Forelimb muscle (tissue), 1 donor: ENCODE measurements around the gene DNM1. TPM values are rescaled to one million over a fixed set of nuclear protein-coding genes. Genes with fewer than 3 reads are reported as not detected.

Experiments
- DNase-seq: peaks from one replicate; pipeline ENCODE4 v3.0.0-alpha.2; 2013; ENCODE audit warnings: low read depth
- polyA plus RNA-seq: library from polyadenylated mRNA; unstranded; fragments of 120-200 nt; gene quantifications from one replicate; pipeline ENCODE4 v1.2.1, GENCODE V29; 2013; ENCODE audit not compliant: insufficient read length

The DNM1 gene
- polyA plus RNA-seq, 1 donor, result 53.3 TPM

GRCh38 chr9:128205296-128205944, 2.2 kb downstream of the DNM1 start:
- no peak for DNase-seq

- no peak for DNase-seq
Measured at GRCh38 chr9:128206484-128206883, 3.3 kb downstream of the DNM1 start.

GRCh38 chr9:128206916-128207910, 4.0 kb downstream of the DNM1 start:
- DNase-seq, result no peak

- no peak for DNase-seq
Measured at GRCh38 chr9:128208386-128208785, 5.2 kb downstream of the DNM1 start.

- no peak for DNase-seq
Measured at GRCh38 chr9:128208946-128209669, 5.9 kb downstream of the DNM1 start.

GRCh38 chr9:128211186-128211980, 8.2 kb downstream of the DNM1 start:
- DNase-seq, result no peak

GRCh38 chr9:128211981-128212281, 8.8 kb downstream of the DNM1 start:
- no peak for DNase-seq

- DNase-seq, result no peak
Measured at GRCh38 chr9:128213746-128214497, 10.7 kb downstream of the DNM1 start.

- no peak for DNase-seq
Measured at GRCh38 chr9:128214571-128215490, 11.7 kb downstream of the DNM1 start.

- DNase-seq, result no peak
Measured at GRCh38 chr9:128215491-128216409, 12.6 kb downstream of the DNM1 start.

GRCh38 chr9:128216781-128217553, 13.8 kb downstream of the DNM1 start:
- DNase-seq, result no peak

- no peak for DNase-seq
Measured at GRCh38 chr9:128218172-128218517, 15.0 kb downstream of the DNM1 start.

GRCh38 chr9:128218518-128219389, 15.6 kb downstream of the DNM1 start:
- no peak for DNase-seq

- DNase-seq, result no peak
Measured at GRCh38 chr9:128219831-128220230, 16.7 kb downstream of the DNM1 start.

- no peak for DNase-seq
Measured at GRCh38 chr9:128222026-128222425, 18.8 kb downstream of the DNM1 start.

GRCh38 chr9:128222880-128223670, 19.9 kb downstream of the DNM1 start:
- no peak for DNase-seq
